Tibial artery (tissue), 4 donors: ENCODE data around the gene NFIB.

Source experiments
- DNase-seq, 2 donors: peaks; one replicate each; pipeline ENCODE4 v3.0.0-alpha.2; 2019
- H3K27ac ChIP-seq, 2 donors: fragments of 200-600 bp; sonication (generic) in 1 of 2; 1 replicate in 1 of 2; 2 replicates in 1 of 2; pipeline ENCODE4 v1.5.1; 2018 to 2019; ENCODE audit warnings: mild to moderate bottlenecking in 1 of 2
- H3K27me3 ChIP-seq, 2 donors: fragments of 200-600 bp; sonication (generic) in 1 of 2; one replicate each; pipeline versions ENCODE4 v1.5.1 to v1.6.0; 2016 to 2019
- H3K36me3 ChIP-seq, 3 donors: fragments of 200-600 bp; sonication (generic) in 2 of 3; one replicate each; pipeline ENCODE4 v1.5.1; 2016 to 2019; ENCODE audit warnings: mild to moderate bottlenecking in 2 of 3
- H3K4me1 ChIP-seq, 4 donors: fragments of 200-600 bp; sonication (generic) in 2 of 4; 1 replicate in 3 of 4; 2 replicates in 1 of 4; pipeline ENCODE4 v1.5.1; 2016 to 2019
- H3K4me3 ChIP-seq, 2 donors: fragments of 200-600 bp; sonication (generic) in 1 of 2; 1 replicate in 1 of 2; 2 replicates in 1 of 2; pipeline ENCODE4 v1.5.1; 2018 to 2019; ENCODE audit warnings: mild to moderate bottlenecking in 2 of 2
- H3K9me3 ChIP-seq, 3 donors: fragments of 200-600 bp; sonication (generic) in 1 of 3; one replicate each; pipeline ENCODE4 v1.5.1; 2016 to 2019
- intact Hi-C: fragments of 100-400 bp; cut with DNase I; formaldehyde crosslinking; loops from one replicate; pipeline ENCODE4 v1.15.0; 2023; ENCODE audit warnings: low total_unique reads
- TF ChIP-seq, protein P1 (sequence below), 2 experiments: fragments of 200-600 bp in 1 of 2; fragments of 450-650 bp in 1 of 2; IDR thresholded peaks; one replicate each; pipeline ENCODE4 v1.5.1; 2017 to 2019; ENCODE audit warnings: antibody characterized with exemption in 2 of 2, mild to moderate bottlenecking in 1 of 2, moderate library complexity in 1 of 2

NFIB gene

DNA sequence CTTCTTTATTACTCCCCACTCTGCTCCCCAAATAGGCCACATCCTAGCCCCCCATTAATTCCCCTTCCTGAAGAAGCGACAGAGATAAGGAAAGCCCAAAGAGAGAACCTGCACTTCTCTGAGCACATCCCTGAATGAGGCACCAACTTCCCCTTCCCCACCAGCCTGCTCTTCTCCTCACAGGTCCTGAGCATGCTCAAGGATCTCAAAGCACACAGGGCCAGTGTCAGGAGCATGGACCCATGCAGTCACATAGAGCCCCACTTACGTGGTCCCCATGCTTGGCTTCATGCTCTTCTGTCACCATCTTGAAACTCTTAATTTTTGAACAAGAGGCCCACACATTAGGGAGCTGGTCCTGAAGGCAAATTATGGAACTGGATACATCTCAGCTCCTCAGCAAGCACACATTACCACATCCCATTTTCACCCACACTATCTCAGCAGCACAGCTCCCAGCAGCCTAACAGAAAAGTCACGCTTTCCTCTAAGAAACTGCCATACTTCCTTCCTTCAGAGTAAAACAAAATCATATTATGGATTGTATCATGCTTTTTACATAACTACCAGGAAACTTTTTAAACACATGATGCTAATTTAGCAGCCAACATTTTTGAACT is 99.8 kb downstream of the NFIB start:
- Histone ChIP-seq H3K9me3 (no peaks in the 10 kb centered on the region), H3K27me3 (no peaks in the 10 kb centered on the region), H3K27ac (no peak overlapping the region), H3K4me3 (no peak overlapping the region), H3K36me3 (no peaks in the 10 kb centered on the region), H3K4me1 (peaks cover 0 to 79% (median 31%) of the 10 kb centered on the region in 4 donors)
- intact Hi-C loops, result no loop called here
- TF ChIP-seq, protein P1, sequence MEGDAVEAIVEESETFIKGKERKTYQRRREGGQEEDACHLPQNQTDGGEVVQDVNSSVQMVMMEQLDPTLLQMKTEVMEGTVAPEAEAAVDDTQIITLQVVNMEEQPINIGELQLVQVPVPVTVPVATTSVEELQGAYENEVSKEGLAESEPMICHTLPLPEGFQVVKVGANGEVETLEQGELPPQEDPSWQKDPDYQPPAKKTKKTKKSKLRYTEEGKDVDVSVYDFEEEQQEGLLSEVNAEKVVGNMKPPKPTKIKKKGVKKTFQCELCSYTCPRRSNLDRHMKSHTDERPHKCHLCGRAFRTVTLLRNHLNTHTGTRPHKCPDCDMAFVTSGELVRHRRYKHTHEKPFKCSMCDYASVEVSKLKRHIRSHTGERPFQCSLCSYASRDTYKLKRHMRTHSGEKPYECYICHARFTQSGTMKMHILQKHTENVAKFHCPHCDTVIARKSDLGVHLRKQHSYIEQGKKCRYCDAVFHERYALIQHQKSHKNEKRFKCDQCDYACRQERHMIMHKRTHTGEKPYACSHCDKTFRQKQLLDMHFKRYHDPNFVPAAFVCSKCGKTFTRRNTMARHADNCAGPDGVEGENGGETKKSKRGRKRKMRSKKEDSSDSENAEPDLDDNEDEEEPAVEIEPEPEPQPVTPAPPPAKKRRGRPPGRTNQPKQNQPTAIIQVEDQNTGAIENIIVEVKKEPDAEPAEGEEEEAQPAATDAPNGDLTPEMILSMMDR (IDR thresholded peaks at IDR 0.05), result no peak
- no peak for DNase-seq

DNA sequence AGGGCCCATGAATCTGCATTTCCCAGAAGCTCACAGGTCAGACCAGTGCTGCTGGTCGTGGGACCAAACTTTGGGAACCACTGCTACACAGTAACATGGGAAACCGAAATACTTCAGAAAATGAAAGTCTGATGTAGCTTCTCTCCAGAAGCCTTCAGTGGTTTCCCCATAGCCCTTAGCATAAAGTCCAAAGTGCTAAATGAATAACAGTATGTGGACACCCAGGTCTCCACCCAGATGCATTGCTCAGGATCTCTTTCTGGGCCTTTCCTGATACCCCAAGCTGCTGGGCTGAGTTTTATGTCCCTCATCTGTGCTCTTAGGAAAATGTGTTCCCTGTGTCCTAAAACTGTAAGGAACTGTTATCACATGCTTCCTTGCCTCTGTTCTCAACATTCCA is 100.4 kb downstream of the NFIB start:
- Histone ChIP-seq H3K36me3 (no peaks in the 10 kb centered on the region), H3K4me1 (peaks cover 0 to 77% (median 27%) of the 10 kb centered on the region in 4 donors), H3K9me3 (no peaks in the 10 kb centered on the region), H3K27ac (no peak overlapping the region), H3K4me3 (no peak overlapping the region), H3K27me3 (no peaks in the 10 kb centered on the region)
- intact Hi-C loops, result no loop called here
- TF ChIP-seq, protein P1 (IDR thresholded peaks at IDR 0.05), result no peak
- no peak for DNase-seq

DNA sequence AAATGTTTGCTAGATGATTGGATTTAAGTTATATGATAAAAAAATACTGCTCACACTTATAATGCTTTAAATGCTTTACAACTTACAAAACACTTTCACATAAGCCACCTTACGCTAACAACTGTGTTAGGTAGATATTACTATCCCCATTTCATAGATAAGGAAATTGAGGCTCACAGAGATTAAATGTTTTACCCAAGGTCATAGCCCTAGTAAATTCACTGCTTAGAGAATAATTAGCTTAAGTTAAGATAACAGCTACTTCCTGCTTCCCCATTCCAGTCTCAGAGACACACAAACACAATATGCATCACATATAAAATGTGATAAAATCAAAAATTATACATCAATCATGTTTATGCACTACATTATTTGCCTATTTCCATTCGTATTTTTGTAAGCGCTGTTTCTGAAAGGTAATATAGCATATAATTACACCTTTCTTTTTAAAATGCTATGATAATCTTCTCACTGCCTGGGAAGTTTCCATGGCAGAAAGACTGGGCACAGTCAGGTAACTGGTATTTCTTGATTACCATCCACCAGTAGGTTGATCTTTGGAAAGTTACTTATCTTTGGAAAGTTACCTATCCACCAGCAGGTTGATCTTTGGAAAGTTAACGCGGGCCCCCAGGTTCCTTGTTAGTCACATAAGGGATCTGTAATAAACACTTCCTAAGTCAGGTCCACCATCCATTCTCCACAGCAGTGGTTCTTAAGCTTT is 101.1 kb downstream of the NFIB start:
- no peak for DNase-seq
- peaks cover 0 to 74% (median 21%) of the 10 kb centered on the region in 4 donors for H3K4me1 ChIP-seq
- no peaks in the 10 kb centered on the region for H3K9me3 ChIP-seq
- no peak overlapping the region for H3K27ac ChIP-seq
- intact Hi-C loops, result no loop called here
- no peak overlapping the region for H3K4me3 ChIP-seq
- TF ChIP-seq, protein P1 (IDR thresholded peaks at IDR 0.05), result no peak
- no peaks in the 10 kb centered on the region for H3K36me3 ChIP-seq
- H3K27me3 ChIP-seq, result no peaks in the 10 kb centered on the region

DNA sequence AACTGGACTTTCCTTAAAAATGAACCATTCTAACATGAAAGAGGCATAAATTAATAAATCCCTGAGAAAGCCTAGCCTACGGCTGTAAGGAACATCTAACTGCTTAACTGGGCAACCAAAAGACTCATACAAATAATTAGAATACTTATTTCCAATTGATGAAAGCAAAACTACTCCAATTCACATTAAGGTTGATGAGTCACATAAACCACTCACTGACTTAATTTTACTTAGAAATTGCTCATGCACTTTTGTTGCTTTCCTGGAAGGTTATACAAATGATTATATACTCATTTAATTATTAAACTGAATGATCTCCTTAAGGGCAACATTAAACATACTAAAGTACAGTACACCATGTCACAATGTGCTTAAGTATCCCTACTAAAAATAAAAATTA is 101.9 kb downstream of the NFIB start:
- Histone ChIP-seq H3K36me3 (no peaks in the 10 kb centered on the region), H3K27ac (no peak overlapping the region), H3K27me3 (no peaks in the 10 kb centered on the region), H3K4me3 (no peak overlapping the region), H3K9me3 (no peaks in the 10 kb centered on the region), H3K4me1 (peaks cover 0 to 74% (median 23%) of the 10 kb centered on the region in 4 donors)
- no peak for DNase-seq
- intact Hi-C loops, result no loop called here
- TF ChIP-seq, protein P1 (IDR thresholded peaks at IDR 0.05), result no peak

DNA sequence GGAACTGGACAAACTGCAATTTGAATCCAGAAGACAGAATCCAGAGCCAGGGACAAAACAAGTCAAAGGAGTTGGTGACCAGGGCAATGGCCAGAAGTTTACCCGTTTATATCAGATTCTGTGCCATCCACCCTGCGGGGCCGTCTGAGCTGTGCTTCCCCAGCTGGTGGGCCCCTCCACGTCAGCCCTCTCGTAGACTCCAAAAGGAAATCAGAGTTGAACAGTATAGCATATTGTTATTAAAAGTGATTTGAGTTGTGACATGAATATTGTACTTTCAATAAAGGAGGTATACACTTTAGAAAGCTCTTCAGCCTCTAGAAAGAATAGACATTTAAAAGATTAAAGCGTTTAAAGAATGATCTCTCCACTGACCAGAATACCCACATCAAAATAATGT is 102.4 kb downstream of the NFIB start:
- no peak overlapping the region for H3K27ac ChIP-seq
- TF ChIP-seq, protein P1 (IDR thresholded peaks at IDR 0.05), result no peak
- intact Hi-C loops, result no loop called here

More for the DNA sequence above, 102.4 kb downstream of the NFIB start:
- H3K27me3 ChIP-seq, result no peaks in the 10 kb centered on the region
- H3K4me3 ChIP-seq, result no peak overlapping the region
- H3K36me3 ChIP-seq, result no peaks in the 10 kb centered on the region
- H3K4me1 ChIP-seq, result peaks cover 0 to 74% (median 24%) of the 10 kb centered on the region in 4 donors
- no peak for DNase-seq
- no peaks in the 10 kb centered on the region for H3K9me3 ChIP-seq
